K562 (cell line): ENCODE results near the gene FRK. TPM values are rescaled to one million over a fixed set of nuclear protein-coding genes. Genes with fewer than 3 reads are reported as not detected.

ENCODE experiments used
- ATAC-seq: fragments of 200-7000 bp; cut with Tn5 transposase; 3 replicates; pipeline ENCODE4 v1.9.1; 2020; ENCODE audit warnings: moderate library complexity
- BruUV-seq: library from RNA; stranded (reverse); fragments of 400-500 nt; replicated peaks from 2 replicates; lab custom pipeline; 2021; lab: Mats Ljungman, UMichigan
- CTCF ChIA-PET: fragments of 300-600 bp; formaldehyde crosslinking; extraction: SDS; loops from one replicate; lab custom pipeline; 2021; ENCODE audit warnings: low intra/inter-chr PET ratio; lab: Yijun Ruan, JAX
- POLR2A ChIA-PET: fragments of 300-600, 350-650 bp; sonication (Branson Sonifier 250); formaldehyde crosslinking; extraction: SDS; loops from one replicate; lab custom pipeline; 2021; ENCODE audit warnings: antibody characterized with exemption, inconsistent platforms; lab: Yijun Ruan, JAX
- DNase-seq, 4 experiments: peaks; one replicate each; pipeline versions ENCODE4 v3.0.0 to v3.0.0-alpha.2; 2011 to 2018; ENCODE audit warnings: low spot score in 3 of 4, mixed read lengths in 3 of 4; ENCODE audit errors: extremely low read depth in 1 of 4
- FAIRE-seq: peaks from 2 replicates; lab custom pipeline; 2011; peaks lifted over from hg19 to GRCh38; lab: Jason Lieb, UNC
- H2AFZ ChIP-seq: 2 replicates; pipeline ENCODE4 v1.6.0; 2011; ENCODE audit warnings: low read depth, low read length, control low read depth, inconsistent platforms
- H3K27ac ChIP-seq: fragments of 200-600 bp; 3 replicates; pipeline ENCODE4 v1.8.0; 2011; ENCODE audit warnings: low read depth, mild to moderate bottlenecking, control low read depth, inconsistent platforms, low read length, moderate library complexity, mixed read lengths; ENCODE audit errors: extremely low read depth
- H3K27me3 ChIP-seq, 2 experiments: fragments of 300-600 bp in 1 of 2; 2 replicates in 1 of 2; 3 replicates in 1 of 2; pipeline versions ENCODE4 v1.6.0 to v1.8.0; 2011; ENCODE audit warnings: inconsistent platforms in 2 of 2, low read length in 2 of 2, mild to moderate bottlenecking in 1 of 2, mixed read lengths in 1 of 2, moderate library complexity in 1 of 2; ENCODE audit not compliant: control insufficient read depth in 2 of 2, insufficient read depth in 2 of 2
- H3K36me3 ChIP-seq: fragments of 300-600 bp; 3 replicates; pipeline ENCODE4 v1.8.0; 2011; ENCODE audit warnings: mild to moderate bottlenecking, low read length, inconsistent platforms; ENCODE audit not compliant: control insufficient read depth, insufficient read depth
- H3K4me1 ChIP-seq, 2 experiments: fragments of 200-600 bp in 1 of 2; replicated peaks in 1 of 2; 2 replicates in 1 of 2; 3 replicates in 1 of 2; pipeline versions ENCODE4 v1.5.1 to v1.8.0; 2011; ENCODE audit warnings: inconsistent platforms in 2 of 2, low read length in 2 of 2, mild to moderate bottlenecking in 1 of 2, mixed read lengths in 1 of 2, moderate library complexity in 1 of 2; ENCODE audit not compliant: control insufficient read depth in 2 of 2, insufficient read depth in 2 of 2
- H3K4me2 ChIP-seq: 2 replicates; pipeline ENCODE4 v1.6.1; 2011; ENCODE audit warnings: low read length, control low read depth, inconsistent platforms, mixed read lengths; ENCODE audit not compliant: insufficient read depth
- H3K4me3 ChIP-seq: fragments of 200-600 bp; sonication (generic), shearing (Covaris generic); 2 replicates; pipeline ENCODE4 v1.5.1; 2016; ENCODE audit warnings: control low read depth, inconsistent platforms
- H3K79me2 ChIP-seq: fragments of 200-600 bp; 3 replicates; pipeline ENCODE4 v1.8.0; 2011; ENCODE audit warnings: low read length, inconsistent platforms; ENCODE audit not compliant: control insufficient read depth, insufficient read depth
- H3K9ac ChIP-seq, 2 experiments: 2 replicates each; pipeline versions ENCODE4 v1.6.0 to v1.6.1; 2011; ENCODE audit warnings: low read depth in 2 of 2, low read length in 2 of 2, control low read depth in 1 of 2, inconsistent platforms in 1 of 2, mild to moderate bottlenecking in 1 of 2, mixed read lengths in 1 of 2; ENCODE audit not compliant: insufficient read depth in 1 of 2
- H3K9me1 ChIP-seq: one replicate; pipeline ENCODE4 v1.6.0; 2011; ENCODE audit warnings: inconsistent platforms, mild to moderate bottlenecking, low read length, moderate library complexity; ENCODE audit not compliant: control insufficient read depth, insufficient read depth
- H3K9me3 ChIP-seq: replicated peaks from 2 replicates; pipeline ENCODE4 v1.5.1; 2011; ENCODE audit warnings: low read depth, low read length, inconsistent platforms; ENCODE audit not compliant: control insufficient read depth, insufficient read depth
- H4K20me1 ChIP-seq: replicated peaks from 2 replicates; pipeline ENCODE4 v1.6.1; 2011; ENCODE audit warnings: low read length, inconsistent platforms, mixed read lengths; ENCODE audit not compliant: control insufficient read depth, insufficient read depth
- GTF3C2 ChIP-seq: IDR thresholded peaks from 3 replicates; pipeline ENCODE4 v1.6.1; 2011; ENCODE audit warnings: borderline replicate concordance, mild to moderate bottlenecking, moderate library complexity; ENCODE audit not compliant: insufficient read length; ENCODE audit errors: extremely low read depth
- RBM22 ChIP-seq: fragments of 200-400 bp; formaldehyde crosslinking; IDR thresholded peaks from 2 replicates; pipeline ENCODE4 v1.6.1; 2018; ENCODE audit warnings: low read length, low read depth; ENCODE audit not compliant: poor library complexity, severe bottlenecking
- ZNF586 ChIP-seq: fragments of 450-650 bp; formaldehyde crosslinking; conservative IDR thresholded peaks from 2 replicates; pipeline ENCODE4 v1.4.0; 2020; ENCODE audit warnings: mild to moderate bottlenecking, moderate library complexity
- ZNF77 ChIP-seq: fragments of 250-450 bp; sonication (Bioruptor Pico); IDR thresholded peaks from 2 replicates; pipeline ENCODE4 v1.5.0; 2020
- WGBS: fragments of 100-300 bp; shearing (Covaris generic); methylation state at CpG from one replicate; pipeline ENCODE4 v1.1.6; 2016; ENCODE audit warnings: low coverage, mixed read lengths; ENCODE audit not compliant: insufficient coverage; ENCODE audit errors: missing lambda C conversion rate; 5-methylcytosine and 5-hydroxymethylcytosine counted together
- in situ Hi-C: fragments of 300-500 bp; cut with MboI; formaldehyde crosslinking; loops from 4 replicates; pipeline ENCODE4 v1.15.0; 2018; ENCODE audit warnings: inconsistent platforms, mixed read lengths
- intact Hi-C: fragments of 100-400 bp; cut with micrococcal nuclease; formaldehyde crosslinking; loops from 2 replicates; pipeline ENCODE4 v1.14.2; 2022
- polyA plus RNA-seq, 8 experiments: library from polyadenylated mRNA; depleted of rRNA in 4 of 8; stranded (reverse) in 5 of 8; unstranded in 3 of 8; fragments of >200 nt; fragmentation: Nextera tagmentation in 2 of 8; fragmentation: Illumina TruSeq in 1 of 8; extraction: Ambion mirVana in 2 of 8; extraction: Trizol in 1 of 8; gene quantifications; 2 replicates each; pipeline versions ENCODE4 v1.2.1 to v1.2.3, GENCODE V29; 2011 to 2014; ENCODE audit warnings: inconsistent platforms in 1 of 8, missing spikeins in 1 of 8
- total RNA-seq, 7 experiments: library from RNA; depleted of rRNA in 6 of 7; stranded (reverse); fragments of >200 nt in 6 of 7; fragmentation: Illumina TruSeq in 2 of 7; extraction: Trizol in 2 of 7; gene quantifications; 2 replicates each; pipeline versions ENCODE4 v1.2.1 to v1.2.3, GENCODE V29; 2011 to 2021; ENCODE audit warnings: low replicate concordance in 1 of 7

Gene FRK
- total and polyA plus RNA-seq, 9 of the 15 experiments (the other 6 are each of a cell fraction or from before 2014, with no cell fraction given), result 0.01 to 0.29 (median 0.09) TPM

DNA sequence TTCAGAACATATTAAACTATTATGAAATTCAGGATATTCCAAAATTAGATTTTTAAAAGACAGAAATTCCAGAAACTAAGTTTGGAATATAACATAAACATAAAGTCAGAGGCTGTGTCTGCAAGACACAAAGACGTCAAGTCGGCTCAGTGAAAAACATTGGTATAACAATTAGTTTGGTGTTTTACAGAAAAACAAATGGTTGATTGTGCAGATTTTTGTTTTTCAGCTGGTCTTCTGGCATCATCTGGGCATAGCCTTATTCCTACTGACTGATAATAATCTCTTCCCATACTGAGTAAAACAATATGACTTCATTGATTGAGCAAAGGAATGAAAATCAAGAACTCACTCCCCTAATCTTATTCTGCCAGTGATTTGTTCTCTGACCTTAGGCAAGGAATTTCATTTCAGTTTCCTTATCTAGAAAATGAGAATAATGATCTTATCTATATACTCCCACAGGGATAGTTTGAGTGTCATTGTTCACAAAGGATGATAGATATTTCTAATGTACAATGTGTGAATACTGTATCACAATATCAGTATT is 84.3 kb downstream of the FRK start:
- Histone ChIP-seq H3K4me3 (no peak overlapping the region), H4K20me1 (no peaks in the 10 kb centered on the region), H3K9me1 (no peaks in the 10 kb centered on the region), H3K4me1 (no peaks in the 10 kb centered on the region), H3K27ac (no peak overlapping the region), H3K27me3 (no peaks in the 10 kb centered on the region), H3K4me2 (no peak overlapping the region), H3K36me3 (no peaks in the 10 kb centered on the region), H3K9ac (no peak overlapping the region), H2AFZ (no peak overlapping the region), H3K79me2 (no peaks in the 10 kb centered on the region), H3K9me3 (no peaks in the 10 kb centered on the region)
- 4% methylated on average over 2 of the region's 2 CpGs for WGBS
- in situ Hi-C loops (no loop called here), intact Hi-C loops (no loop called here)
- CTCF ChIA-PET, result no interaction called here
- no peak for TF ChIP-seq ZNF77 (CRISPR knock-in tag)
- no peak for TF ChIP-seq RBM22
- TF ChIP-seq GTF3C2, result no peak
- TF ChIP-seq ZNF586 (CRISPR knock-in tag), result no peak
- no peak for FAIRE-seq
- no peak for ATAC-seq
- POLR2A ChIA-PET, result no interaction called here
- DNase-seq, result no peak
- no TSS peak for BruUV-seq
